ENCODE data around the gene GJB5.

- TF ChIP-seq CTCF (conservative IDR thresholded peaks at IDR 0.05 in 1 of 2, IDR thresholded peaks at IDR 0.05 in 1 of 2; ENCODE audit: extremely low read depth in 1 of 2, insufficient read depth in 1 of 2, low read depth in 1 of 2, low read length in 2 of 2) = no peak
- TF ChIP-seq EZH2 (IDR thresholded peaks at IDR 0.05; ENCODE audit: borderline replicate concordance, low read length) = no peak
Measured at GRCh38 chr1:34711485-34711884, 43.4 kb upstream of the GJB5 start.
